Measurements from ENCODE around the gene IL10RA.

- TF ChIP-seq CTCF (IDR thresholded peaks at IDR 0.05) (no peak), POLR2A (IDR thresholded peaks at IDR 0.05) (no peak)
Observed at GRCh38 chr11:117986981-117987574, 884 bp downstream of the IL10RA start.
